Activated gamma-delta T cell treated with anti-CD3 and anti-CD28 coated beads, Interleukin-2, amount 50 U/mL, for 16 hours (primary cell): ENCODE results near the gene WDPCP.
"Not testable (repeated sequence)": the region's sequence is repeated elsewhere in the genome, so short reads cannot be mapped to it uniquely, and the experiment has no call there.

Experiments used
- DNase-seq: peaks from one replicate; pipeline ENCODE4 v3.0.0-alpha.2; 2020; ENCODE audit warnings: low read depth

Gene WDPCP

DNA sequence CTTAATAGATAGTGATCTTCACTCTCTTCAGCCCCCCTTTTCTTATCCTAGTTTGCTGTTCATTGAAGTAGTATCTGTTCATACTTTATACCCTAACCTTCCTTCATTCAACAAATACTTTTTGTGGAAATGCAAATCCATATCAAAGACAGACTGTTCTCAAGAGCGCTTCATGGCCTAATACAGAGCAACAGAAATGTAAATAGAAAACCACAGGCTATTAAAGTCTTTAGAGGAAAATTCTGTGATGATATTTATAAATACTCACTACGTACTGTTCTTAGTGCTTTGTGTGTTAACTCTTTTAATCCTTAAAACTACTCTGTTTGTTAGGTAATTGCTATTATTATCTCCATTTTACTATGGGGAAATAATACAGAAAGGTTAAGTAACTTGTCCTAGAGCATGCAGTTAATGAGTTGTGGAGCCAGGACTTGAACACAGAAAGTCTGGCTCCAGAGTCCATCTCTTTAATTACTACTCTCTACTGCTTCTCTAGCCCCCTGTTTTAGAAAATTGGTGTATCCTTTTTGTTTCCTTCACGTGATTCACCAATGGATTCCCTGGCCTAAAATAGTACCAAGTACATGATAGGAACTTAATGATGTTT is 3.4 kb upstream of the WDPCP start:
- no peak for DNase-seq

DNA sequence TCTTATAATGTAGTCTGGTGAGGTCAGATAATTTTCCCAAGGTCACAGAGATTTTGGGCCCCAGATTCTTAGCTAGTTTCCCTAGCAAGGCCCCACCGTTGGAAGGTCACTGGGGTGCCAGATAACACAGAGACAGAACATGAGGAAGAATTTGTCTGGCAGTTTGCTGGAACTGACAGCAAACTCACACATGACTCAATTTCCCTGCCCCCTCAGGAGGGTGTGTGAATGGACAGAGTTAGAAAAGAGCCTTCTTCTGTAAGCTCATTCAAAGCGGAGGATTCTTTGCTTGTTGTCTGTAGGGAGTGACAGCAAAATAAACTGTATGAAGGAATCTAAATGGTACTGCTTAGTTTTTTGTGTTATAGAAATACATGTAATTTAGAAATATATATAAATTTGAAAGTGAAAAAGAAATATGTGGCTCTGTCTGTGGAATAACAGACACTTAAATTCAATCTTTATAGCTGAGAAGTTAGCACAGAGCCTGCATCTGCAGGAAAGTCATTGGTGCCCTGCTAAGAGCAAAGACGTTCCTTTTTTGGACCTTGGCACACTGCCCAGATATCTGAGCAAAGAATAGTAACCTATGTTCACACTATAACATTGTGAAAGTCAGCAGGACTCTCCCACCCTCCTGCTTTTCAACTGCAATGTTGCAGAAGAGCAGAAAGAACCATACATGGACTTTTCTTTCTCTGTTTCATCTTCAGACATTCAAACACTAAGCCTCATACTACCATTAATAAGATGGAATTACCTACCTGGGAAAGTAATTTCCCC is 2.5 kb upstream of the WDPCP start:
- no peak for DNase-seq

DNA sequence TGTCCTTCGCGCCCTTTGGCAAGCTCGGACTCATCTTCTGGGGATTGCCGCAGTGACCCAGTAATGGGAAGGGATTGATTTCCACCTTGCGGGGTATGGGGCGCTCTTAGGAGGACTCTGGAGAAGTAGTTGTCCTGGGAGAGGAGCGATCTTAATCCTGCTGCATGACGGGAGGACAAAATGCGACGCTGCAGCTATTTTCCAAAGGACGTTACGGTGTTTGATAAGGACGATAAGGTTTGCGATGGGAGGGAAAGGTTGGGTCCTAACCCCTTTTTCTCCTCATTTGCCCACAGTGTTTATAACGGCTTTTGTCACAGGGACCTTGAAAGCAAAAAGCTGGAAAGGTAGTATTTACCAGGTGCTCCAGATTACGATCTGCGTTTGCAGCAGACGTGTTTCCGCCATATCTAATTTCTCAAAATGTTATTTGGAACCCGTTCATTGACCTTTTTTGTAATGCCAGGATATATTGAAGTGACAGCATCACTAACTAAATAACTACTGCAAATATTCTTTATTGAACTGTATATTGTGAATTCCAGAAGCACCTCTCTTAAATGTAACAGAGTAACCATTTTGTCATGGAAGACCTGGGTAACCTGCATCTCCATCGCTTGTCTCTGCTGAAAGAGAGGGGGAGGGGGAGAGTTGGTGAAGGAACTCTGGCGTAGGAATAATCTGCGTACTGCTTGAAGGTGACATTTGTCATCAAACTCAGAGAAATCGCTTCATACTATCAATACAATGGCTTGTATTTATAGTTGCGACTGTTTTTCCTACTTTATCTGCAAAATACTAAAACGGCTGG is 1.1 kb upstream of the WDPCP start:
- DNase-seq: no peak

DNA sequence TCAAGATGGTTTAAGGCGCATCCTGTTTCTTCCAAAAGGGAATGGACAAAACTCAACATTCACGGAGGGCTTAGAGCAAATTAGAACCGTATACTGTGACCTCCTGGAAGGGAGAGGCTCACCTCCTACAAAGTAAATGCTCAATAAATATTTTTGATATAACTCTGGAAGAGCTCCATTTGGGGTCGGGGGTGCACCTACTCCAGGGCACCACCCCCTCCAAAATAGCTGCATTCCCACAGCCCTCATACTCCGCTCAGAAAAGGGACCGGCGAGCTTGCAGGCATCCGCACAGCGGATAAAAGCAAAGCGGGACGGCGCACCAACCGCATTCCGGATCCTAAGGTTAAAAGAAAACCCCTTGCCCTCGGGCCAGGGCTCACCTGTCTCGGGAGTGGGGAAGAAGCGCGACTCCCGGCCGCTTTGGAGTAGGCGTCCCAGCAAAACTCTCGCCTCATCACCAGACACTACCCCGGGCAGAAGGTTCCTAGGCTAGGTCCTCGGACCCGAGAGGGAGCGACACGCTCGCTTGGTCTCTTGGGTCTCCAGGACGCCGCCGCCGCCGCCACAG is 378 bp downstream of the WDPCP start:
- no peak for DNase-seq

DNA sequence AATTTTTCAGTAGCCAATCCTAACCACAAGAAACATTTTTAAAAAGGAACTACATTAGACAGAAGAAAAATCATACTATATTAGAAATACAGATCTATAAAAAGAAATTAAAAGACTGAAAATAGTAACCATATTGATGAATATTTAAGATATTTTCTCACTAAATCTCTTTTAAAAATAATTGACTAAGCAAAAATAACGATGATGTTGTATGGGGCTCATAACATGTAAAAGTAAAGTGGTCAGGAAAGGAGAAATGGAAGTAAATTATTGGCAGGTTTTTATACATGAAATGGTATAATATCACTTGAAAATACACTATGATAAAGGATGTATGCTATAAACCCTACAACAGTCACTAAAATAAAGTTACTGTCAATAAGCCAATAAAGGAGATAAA is 5.4 kb downstream of the WDPCP start:
- no peak for DNase-seq

DNA sequence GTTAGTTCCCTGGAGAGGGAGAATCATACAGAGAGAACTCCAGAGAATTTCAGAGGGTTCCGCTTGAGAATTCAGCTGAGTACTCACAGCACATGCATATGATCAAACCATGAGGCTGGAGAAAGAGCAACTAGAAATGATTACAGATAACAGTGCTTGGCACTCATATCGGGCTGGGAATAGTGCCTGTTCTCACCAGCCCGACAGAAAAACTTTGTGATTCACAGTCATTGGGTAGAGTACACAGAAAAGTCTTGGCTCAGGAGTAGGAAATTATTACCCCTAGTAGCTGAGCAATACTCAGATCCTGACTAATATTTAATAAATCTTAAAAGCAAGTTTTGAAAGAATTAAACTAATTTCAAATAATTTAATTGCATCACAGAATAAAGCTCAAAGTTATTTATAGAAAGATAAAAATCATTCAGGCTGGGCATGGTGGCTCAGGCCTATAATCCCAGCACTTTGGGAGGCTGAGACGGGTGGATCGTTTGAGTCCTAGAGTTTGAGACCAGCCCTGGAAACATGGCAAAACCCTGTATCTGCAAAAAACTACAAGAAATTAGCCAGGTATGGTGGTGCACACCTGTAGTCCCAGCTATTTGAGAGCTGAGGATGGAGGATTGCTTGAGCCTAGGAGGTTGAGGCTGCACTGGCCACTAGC is 6.8 kb downstream of the WDPCP start:
- DNase-seq: no peak

DNA sequence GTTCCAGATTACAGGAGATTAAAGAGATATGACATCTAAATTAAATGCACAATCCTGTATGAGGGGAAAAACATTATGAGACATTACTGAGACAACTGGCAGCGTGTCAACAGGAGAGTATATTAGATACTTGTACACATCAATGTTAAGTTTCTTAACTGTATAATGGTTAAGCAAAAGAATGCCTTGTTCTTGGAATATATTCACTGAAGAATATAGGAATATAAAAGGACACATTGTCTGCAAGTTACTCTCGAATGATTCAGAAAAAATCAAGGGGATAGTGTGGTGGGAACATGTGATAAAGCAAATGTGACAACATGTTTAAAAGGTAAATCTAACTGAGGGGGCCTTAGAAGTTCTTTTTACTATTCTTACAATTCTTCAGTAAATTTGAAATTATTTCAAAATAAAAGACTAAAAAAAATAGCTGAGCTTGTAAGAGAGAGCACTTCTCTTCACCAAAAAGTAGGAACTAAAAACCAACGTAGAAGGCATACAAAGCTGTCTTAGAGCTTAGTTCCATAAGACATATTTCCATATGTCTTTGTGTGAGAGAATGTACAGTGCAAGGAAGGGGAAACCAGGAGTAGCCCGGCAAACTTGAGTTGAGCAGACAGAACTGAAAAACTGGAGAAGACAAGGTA is 7.5 kb downstream of the WDPCP start:
- no peak for DNase-seq

DNA sequence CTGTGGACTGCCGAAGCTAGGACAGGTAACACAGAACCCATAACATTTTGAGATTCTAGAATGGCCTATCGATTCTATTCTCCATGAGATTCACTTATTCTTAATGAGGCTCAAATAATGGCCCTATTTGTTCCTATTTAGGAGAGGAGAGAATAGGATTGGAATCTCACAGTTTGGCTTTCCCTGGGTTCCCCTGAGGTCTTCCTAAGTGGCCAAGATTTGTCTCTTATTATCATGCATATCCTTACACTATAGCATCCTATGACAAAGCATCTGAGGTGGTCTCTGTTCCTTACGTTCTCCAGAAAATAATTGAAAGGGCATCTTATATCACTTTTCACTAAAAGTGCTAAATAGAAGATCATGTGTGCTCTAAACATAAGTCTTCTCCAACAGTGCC is 9.5 kb downstream of the WDPCP start:
- no peak for DNase-seq

DNA sequence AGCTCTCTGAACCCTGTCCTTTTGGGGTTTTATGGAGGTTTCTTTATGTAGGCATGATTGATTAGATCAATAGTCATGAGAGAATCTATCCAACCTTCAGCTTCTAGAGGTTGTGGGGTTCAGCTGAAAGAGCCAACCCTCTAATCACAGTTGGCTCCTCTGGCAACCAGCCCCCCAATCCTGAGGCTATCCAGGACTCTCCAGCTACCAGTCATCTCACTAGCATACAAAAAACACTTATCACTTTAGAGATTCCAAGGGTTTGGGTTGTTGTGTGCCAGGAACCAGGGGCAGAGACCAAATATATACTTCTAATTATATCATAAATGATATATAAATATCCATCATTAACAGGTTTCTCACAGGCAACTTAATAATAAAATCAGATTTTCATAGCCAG is 11.7 kb downstream of the WDPCP start:
- no peak for DNase-seq

DNA sequence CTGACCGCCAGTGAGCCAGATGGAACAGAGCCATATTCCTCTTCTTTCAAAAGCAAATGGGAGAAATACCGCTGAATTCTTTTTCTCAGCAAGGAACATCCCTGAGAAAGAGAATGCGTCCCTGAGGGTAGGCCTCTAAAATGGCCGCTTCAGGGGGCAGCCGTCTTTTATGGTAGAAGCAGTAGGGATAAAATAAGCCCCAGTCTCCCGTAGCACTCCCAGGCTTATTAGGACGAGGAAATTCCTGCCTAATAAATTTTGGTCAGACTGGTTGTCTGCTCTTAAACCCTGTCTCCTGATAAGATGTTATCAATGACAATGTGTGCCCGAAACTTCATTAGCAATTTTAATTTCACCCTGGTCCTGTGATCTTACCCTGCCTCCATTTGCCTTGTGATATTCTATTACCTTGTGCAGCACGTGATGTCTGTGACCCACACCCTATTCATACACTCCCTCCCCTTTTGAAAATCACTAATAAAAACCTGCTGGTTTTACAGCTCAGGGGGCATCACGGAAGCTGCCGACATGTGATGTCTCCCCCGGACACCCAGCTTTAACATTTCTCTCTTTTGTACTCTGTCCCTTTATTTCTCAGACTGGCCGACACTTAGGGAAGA is 14.4 kb downstream of the WDPCP start:
- DNase-seq: not testable (repeated sequence)

DNA sequence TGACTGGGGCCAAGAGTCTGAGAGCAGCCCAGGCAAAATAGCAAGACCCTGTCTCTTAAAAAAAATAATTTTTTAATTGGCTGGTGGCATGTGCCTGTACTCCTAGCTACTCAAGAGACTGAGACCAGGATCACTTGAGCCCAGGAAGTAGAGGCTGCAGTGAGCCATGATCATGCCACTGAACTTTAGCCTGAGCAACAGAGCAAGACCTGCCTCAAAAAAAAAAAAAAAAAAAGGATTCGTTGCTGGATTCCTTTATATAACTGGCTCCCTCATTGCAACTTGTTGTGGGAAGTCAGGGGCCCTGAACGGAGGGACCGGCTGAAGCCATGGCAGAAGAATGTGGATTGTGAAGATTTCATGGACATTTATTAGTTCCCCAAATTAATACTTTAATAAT is 15.3 kb downstream of the WDPCP start:
- DNase-seq: not testable (repeated sequence)

DNA sequence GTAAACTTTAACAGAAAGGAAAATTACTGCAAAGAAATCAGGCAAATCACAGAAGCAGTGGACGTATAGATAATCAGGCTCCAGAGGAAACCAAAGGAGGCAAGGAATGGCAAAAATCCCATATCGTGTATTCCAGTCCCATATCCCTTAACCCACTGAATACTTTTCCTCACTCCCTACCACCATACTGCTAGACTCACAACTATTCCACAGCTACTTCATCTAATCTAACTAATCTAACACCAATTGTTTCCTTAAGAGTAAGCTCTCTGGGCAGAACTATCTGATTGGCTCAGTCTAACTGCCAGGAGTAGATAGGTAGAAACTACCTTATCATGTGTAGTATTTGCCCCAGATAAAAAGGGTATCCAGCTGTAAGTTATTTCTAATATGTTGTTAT is 16.3 kb downstream of the WDPCP start:
- no peak for DNase-seq

DNA sequence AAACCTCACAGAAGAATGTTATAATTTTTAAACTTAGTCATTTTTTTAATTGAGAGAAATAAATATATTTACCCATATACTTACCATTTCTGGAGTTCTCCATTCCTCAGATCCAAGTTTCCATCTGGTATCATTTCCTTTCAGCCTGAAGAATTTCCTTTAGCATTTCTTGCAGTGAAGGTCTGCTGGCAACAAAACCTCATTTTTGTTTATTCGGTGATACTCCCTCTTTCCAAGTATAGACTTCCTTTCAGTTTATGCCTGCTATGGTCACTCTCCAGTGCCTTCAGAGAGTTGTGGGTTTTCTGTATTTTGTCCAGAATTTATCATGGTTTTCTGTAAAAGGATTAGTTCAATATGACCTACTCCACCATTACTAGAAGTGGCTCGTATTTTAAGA is 17.0 kb downstream of the WDPCP start:
- no peak for DNase-seq

DNA sequence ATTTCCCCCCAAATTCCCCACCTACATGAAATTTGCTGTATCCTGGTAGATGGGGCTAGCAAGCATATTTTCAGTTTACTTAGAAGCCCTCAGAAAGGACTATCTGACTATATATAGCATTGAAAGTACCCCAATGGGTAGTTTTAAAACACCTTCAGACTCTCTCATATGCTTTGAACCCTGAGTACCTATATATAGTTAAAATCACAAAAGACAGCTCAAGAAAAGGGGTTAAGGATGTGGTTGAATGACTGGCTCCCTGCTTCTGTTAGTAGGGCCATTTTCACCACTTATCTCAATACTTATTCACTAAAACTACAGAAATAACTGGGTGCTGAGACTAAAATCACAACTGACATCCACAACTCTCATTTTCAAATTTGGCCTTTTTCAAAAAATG is 18.5 kb downstream of the WDPCP start:
- no peak for DNase-seq

DNA sequence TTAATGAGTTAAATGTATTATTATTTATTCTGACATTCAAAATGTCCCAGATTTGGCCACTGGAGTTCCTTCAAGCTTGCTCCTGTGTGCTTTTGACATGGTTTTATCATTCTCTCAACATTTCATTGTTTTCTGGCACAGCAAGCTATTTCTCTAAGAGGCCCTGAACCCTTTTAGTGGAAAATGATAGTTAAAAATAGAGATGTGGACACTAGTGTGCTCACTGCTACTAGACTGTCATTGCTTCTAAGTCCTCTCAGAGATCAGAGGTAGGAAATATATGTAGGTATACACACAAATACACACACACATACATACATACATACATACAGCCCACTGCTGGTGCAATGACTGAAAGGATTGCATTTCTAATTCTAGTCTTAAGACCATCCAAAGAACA is 25.5 kb downstream of the WDPCP start:
- DNase-seq: no peak

DNA sequence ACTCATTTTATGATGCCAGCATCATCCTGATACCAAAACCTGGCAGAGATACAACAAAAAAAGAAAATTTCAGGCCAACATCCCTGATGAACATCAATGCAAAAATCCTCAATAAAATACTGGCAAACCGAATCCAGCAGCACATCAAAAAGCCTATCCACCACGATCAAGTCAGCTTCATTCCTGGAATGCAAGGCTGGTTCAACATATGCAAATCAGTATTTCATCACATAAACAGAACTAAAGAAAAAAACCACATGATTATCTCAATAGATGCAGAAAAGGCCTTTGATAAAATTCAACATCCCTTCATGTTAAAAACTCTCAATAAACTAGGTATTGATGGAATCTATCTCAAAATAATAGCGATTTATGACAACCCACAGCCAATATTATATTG is 29.4 kb downstream of the WDPCP start:
- not testable (repeated sequence) for DNase-seq

DNA sequence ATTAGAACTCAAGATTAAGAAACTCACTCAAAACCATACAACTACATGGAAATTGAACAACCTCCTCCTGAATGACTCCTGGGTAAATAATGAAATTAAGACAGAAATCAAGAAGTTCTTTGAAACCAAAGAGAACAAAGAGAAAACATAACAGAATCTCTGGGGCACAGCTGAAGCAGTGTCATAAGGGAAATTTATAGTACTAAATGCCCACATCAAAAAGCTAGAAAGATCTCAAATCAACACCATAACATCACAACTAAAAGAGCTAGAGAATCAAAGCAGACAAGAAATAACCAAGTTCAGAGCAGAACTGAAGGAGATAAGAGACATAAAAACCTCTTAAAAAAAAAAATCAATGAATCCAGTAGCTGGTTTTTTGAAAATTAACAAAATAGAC is 30.5 kb downstream of the WDPCP start:
- not testable (repeated sequence) for DNase-seq

DNA sequence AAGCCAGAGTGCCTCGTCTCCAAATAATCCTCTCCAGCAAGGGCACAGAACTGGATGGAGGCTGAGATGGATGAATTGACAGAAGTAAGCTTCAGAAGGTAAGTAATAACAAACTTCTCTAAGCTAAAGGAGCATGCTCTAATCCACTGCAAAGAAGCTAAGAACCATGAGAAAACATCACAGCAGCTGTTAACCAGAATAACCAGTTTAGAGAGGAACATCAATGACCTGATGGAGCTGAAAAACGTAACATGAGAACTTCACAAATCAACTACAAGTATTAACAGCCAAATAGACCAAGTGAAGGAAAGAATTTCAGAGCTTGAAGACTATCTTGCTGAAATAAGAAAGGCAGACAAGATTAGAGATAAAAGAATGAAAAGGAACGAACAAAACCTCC is 32.3 kb downstream of the WDPCP start:
- DNase-seq: no peak

DNA sequence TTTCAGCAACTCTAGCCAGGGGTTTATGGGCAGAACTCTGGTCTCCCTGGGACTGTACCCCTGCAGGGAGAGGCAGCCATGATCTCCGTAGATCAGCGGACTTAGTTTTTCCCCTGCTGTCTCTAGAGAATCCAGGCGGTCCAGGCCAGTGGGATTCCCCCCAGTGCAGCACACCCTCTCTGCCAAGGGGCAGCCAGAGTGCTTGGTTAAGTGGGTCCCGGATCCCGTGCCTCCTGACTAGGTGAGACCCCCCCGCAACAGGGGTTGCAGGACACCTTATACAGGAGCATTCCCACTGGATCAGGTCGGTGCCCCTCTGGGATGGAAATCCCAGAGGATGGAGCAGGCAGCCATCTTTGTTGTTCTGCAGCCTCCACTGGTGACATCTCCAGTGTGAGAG is 33.0 kb downstream of the WDPCP start:
- DNase-seq: no peak

DNA sequence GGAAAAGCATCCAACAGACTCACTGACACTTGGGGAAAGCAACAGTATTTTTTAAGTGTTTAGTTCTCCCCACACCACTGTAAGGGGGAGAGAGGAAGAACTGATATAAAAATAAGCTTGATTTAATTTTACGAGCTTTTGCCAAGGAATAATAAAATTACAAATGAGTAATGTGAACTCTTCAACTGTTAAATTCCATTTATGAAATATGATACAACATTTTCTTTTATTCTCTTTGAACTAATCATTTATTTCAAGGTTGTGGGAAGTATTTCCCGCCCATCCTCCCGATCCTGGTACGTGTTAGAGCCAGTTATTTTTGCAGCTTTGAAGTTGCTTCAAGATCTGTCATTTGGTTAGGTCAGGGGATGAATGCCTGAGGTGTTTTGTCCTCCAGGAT is 35.2 kb downstream of the WDPCP start:
- no peak for DNase-seq

DNA sequence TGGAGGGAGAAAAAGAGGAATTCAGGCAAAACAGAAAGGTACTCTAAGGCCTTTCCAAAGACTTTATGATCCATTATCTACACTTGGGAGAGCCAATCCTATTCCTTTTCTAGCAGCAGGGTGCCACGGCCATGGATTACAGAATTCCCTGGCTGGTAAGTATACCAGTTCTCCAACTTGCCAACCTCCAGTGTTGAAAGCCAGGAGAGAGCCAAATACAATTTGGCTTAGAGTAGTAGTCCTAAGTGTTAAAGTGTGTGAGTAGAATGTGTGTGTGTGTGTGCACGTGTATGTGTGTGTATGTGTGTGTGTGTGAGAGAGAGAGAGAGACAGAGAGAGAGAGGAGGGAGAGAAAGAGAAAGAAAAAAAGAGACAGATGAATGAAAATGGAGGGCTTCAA is 43.3 kb downstream of the WDPCP start:
- no peak for DNase-seq
